HG03039 (cell line): ENCODE data around the gene CDHR4.
"Not testable (repeated sequence)": the region's sequence is repeated elsewhere in the genome, so short reads cannot be mapped to it uniquely, and the experiment has no call there.

ENCODE experiments used
- ATAC-seq: cut with Tn5 transposase; IDR thresholded peaks from one replicate; pipeline ENCODE4 v1.9.1; 2021; ENCODE audit warnings: mild to moderate bottlenecking, moderate library complexity; ENCODE audit not compliant: unreplicated experiment

Gene CDHR4

GRCh38 chr3:49780975-49781365 lies 18.7 kb downstream of the CDHR4 start:
- not testable (repeated sequence) for ATAC-seq

- ATAC-seq = no peak
Observed at GRCh38 chr3:49780080-49780974, 19.3 kb downstream of the CDHR4 start.

GRCh38 chr3:49779358-49780079 lies 20.2 kb downstream of the CDHR4 start:
- no peak for ATAC-seq

- not testable (repeated sequence) for ATAC-seq
Observed at GRCh38 chr3:49776101-49776500, 23.6 kb downstream of the CDHR4 start.

- ATAC-seq = no peak
Observed at GRCh38 chr3:49775538-49775937, 24.1 kb downstream of the CDHR4 start.

GRCh38 chr3:49772703-49773102 lies 27.0 kb downstream of the CDHR4 start:
- ATAC-seq = no peak

GRCh38 chr3:49771340-49771938 lies 28.2 kb downstream of the CDHR4 start:
- no peak for ATAC-seq

GRCh38 chr3:49769926-49770325 lies 29.7 kb downstream of the CDHR4 start:
- ATAC-seq = no peak

GRCh38 chr3:49769286-49769915 lies 30.3 kb downstream of the CDHR4 start:
- no peak for ATAC-seq

- no peak for ATAC-seq
Observed at GRCh38 chr3:49763981-49764380, 35.7 kb downstream of the CDHR4 start.

GRCh38 chr3:49761661-49762060 lies 38.0 kb downstream of the CDHR4 start:
- ATAC-seq = no peak

- no peak for ATAC-seq
Observed at GRCh38 chr3:49759226-49759625, 40.4 kb downstream of the CDHR4 start.

GRCh38 chr3:49757197-49757596 lies 42.5 kb downstream of the CDHR4 start:
- no peak for ATAC-seq

GRCh38 chr3:49756036-49756435 lies 43.6 kb downstream of the CDHR4 start:
- ATAC-seq = no peak

GRCh38 chr3:49754536-49754935 lies 45.1 kb downstream of the CDHR4 start:
- no peak for ATAC-seq

- no peak for ATAC-seq
Observed at GRCh38 chr3:49751501-49751900, 48.2 kb downstream of the CDHR4 start.

- no peak for ATAC-seq
Observed at GRCh38 chr3:49750056-49750455, 49.6 kb downstream of the CDHR4 start.

GRCh38 chr3:49748874-49749273 lies 50.8 kb downstream of the CDHR4 start:
- ATAC-seq = not testable (repeated sequence)

GRCh38 chr3:49747792-49748480 lies 51.7 kb downstream of the CDHR4 start:
- no peak for ATAC-seq

GRCh38 chr3:49745986-49746385 lies 53.7 kb downstream of the CDHR4 start:
- no peak for ATAC-seq
